Hepatocyte (in vitro differentiated cells): ENCODE results near the gene SH3PXD2A. TPM values are rescaled to one million over a fixed set of nuclear protein-coding genes. Genes with fewer than 3 reads are reported as not detected.

ENCODE experiments used
- DNase-seq: peaks from one replicate; pipeline ENCODE4 v3.0.0-alpha.2; 2016; ENCODE audit warnings: low spot score
- H2AFZ ChIP-seq: fragments of 200-600 bp; sonication (generic); 2 replicates; pipeline ENCODE4 v1.6.0; 2016; ENCODE audit warnings: antibody characterized with exemption, mild to moderate bottlenecking
- H3K27ac ChIP-seq: fragments of 200-600 bp; sonication (generic); 2 replicates; pipeline ENCODE4 v1.5.1; 2016; ENCODE audit warnings: mild to moderate bottlenecking
- H3K27me3 ChIP-seq: fragments of 200-600 bp; sonication (generic); 2 replicates; pipeline ENCODE4 v1.6.1; 2016
- H3K36me3 ChIP-seq: fragments of 200-600 bp; sonication (generic); replicated peaks from 2 replicates; pipeline ENCODE4 v1.5.1; 2016; ENCODE audit warnings: low read depth; ENCODE audit not compliant: insufficient read depth
- H3K4me1 ChIP-seq: fragments of 200-600 bp; sonication (generic); 2 replicates; pipeline ENCODE4 v1.5.1; 2016; ENCODE audit warnings: mild to moderate bottlenecking, moderate library complexity; ENCODE audit not compliant: insufficient read depth
- H3K4me2 ChIP-seq: fragments of 200-600 bp; sonication (generic); 2 replicates; pipeline ENCODE4 v1.6.0; 2016
- H3K4me3 ChIP-seq: fragments of 200-600 bp; sonication (generic); 2 replicates; pipeline ENCODE4 v1.5.1; 2016; ENCODE audit warnings: mild to moderate bottlenecking
- H3K79me2 ChIP-seq: fragments of 200-600 bp; sonication (generic); 2 replicates; pipeline ENCODE4 v1.6.0; 2017; ENCODE audit warnings: mild to moderate bottlenecking
- H3K9me2 ChIP-seq: fragments of 200-600 bp; sonication (generic); replicated peaks from 2 replicates; pipeline ENCODE4 v1.6.0; 2017; ENCODE audit warnings: mild to moderate bottlenecking; ENCODE audit not compliant: insufficient read depth
- H3K9me3 ChIP-seq: fragments of 200-600 bp; sonication (generic); 2 replicates; pipeline ENCODE4 v1.5.1; 2016; ENCODE audit warnings: low read depth, mild to moderate bottlenecking
- H4K20me1 ChIP-seq: fragments of 200-600 bp; sonication (generic); 2 replicates; pipeline ENCODE4 v1.6.0; 2016; ENCODE audit warnings: mild to moderate bottlenecking; ENCODE audit not compliant: insufficient read depth, poor library complexity, severe bottlenecking
- EZH2 ChIP-seq: fragments of 200-600 bp; sonication (generic); IDR thresholded peaks from 2 replicates; pipeline ENCODE4 v1.6.1; 2016; ENCODE audit warnings: antibody characterized with exemption, mild to moderate bottlenecking, borderline replicate concordance
- EZH2phosphoT487 ChIP-seq: fragments of 200-600 bp; sonication (generic); IDR thresholded peaks from one replicate; pipeline ENCODE4 v1.6.1; 2018; ENCODE audit warnings: antibody characterized with exemption, mild to moderate bottlenecking, low read depth, moderate library complexity; ENCODE audit not compliant: unreplicated experiment, severe bottlenecking
- WGBS: methylation state at CpG from one replicate; pipeline ENCODE4 v1.1.6; 2016; ENCODE audit warnings: low lambda C conversion rate; ENCODE audit errors: missing lambda C conversion rate; 5-methylcytosine and 5-hydroxymethylcytosine counted together
- polyA plus RNA-seq: library from polyadenylated mRNA; unstranded; fragments of >200 nt; fragmentation: Nextera tagmentation; extraction: Ambion mirVana; gene quantifications from 2 replicates; pipeline ENCODE4 v1.2.1, GENCODE V29; 2016
- total RNA-seq: library from RNA; depleted of rRNA; stranded (reverse); fragments of >200 nt; gene quantifications from 2 replicates; pipeline ENCODE4 v1.2.3, GENCODE V29; 2014
- TF ChIP-seq, protein P1 (sequence below): fragments of 200-600 bp; sonication (generic); IDR thresholded peaks from 2 replicates; pipeline ENCODE4 v1.5.1; 2016; ENCODE audit warnings: antibody characterized with exemption, mild to moderate bottlenecking; ENCODE audit not compliant: poor library complexity

Gene SH3PXD2A
- total and polyA plus RNA-seq, 2 experiments from 2014 or later = 8.4 to 13.6 TPM

DNA sequence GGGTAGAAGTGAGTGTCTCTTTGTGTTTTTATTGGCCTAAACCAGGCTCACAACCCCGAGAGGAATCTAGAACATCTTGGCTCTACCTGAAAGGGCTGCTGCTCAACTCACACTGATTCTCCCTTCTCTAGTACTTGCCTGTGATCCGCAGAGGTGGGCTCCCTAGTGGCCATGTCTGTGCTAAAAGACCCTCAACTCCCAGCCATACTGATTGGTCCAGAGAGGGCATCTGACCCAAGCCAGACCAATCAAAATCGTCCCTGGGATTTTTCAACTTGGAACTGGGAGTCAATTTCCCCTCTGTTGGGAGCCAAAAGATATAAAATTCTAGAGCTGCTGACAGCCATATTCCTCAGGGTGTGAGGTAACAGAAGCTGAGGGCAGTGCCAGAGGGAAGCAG is 55.3 kb downstream of the SH3PXD2A start:
- peak overlapping the region; percentile 84 for H3K27ac ChIP-seq

DNA sequence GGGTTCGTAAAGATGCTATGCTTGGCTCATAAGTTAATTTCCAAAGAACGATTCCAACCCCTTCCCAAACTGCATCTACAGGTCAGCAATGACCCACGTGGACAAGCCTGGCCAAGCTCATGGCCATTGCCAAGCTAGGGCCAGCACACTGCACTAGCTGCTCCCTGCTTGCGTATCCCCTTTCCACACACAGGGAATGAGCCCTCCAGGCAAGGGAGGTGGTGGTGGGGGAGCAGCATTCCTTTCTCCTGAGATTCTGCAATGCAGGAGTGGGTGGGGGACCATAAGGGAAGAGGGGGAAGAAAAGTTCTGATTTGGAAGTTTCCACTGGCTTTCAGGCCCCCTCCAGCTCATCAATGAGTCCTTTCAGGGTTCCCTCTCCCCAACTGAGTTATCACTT is 56.0 kb downstream of the SH3PXD2A start:
- no peaks in the 10 kb centered on the region for H3K36me3 ChIP-seq

More for the DNA sequence above, 55.3 kb downstream of the SH3PXD2A start:
- no peak overlapping the region for H3K4me3 ChIP-seq
- no peak overlapping the region for H2AFZ ChIP-seq
- H3K79me2 ChIP-seq = peaks cover 4% of the 10 kb centered on the region
- peaks cover 17% of the 10 kb centered on the region for H3K4me1 ChIP-seq
- H3K9me2 ChIP-seq = no peaks in the 10 kb centered on the region
- no peak for DNase-seq
- no peak overlapping the region for H3K4me2 ChIP-seq
- no peaks in the 10 kb centered on the region for H3K36me3 ChIP-seq
- no peak for TF ChIP-seq EZH2
- no peak for TF ChIP-seq EZH2phosphoT487
- TF ChIP-seq, protein P1, sequence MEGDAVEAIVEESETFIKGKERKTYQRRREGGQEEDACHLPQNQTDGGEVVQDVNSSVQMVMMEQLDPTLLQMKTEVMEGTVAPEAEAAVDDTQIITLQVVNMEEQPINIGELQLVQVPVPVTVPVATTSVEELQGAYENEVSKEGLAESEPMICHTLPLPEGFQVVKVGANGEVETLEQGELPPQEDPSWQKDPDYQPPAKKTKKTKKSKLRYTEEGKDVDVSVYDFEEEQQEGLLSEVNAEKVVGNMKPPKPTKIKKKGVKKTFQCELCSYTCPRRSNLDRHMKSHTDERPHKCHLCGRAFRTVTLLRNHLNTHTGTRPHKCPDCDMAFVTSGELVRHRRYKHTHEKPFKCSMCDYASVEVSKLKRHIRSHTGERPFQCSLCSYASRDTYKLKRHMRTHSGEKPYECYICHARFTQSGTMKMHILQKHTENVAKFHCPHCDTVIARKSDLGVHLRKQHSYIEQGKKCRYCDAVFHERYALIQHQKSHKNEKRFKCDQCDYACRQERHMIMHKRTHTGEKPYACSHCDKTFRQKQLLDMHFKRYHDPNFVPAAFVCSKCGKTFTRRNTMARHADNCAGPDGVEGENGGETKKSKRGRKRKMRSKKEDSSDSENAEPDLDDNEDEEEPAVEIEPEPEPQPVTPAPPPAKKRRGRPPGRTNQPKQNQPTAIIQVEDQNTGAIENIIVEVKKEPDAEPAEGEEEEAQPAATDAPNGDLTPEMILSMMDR = no peak
- no peaks in the 10 kb centered on the region for H4K20me1 ChIP-seq
- no peaks in the 10 kb centered on the region for H3K27me3 ChIP-seq
- H3K9me3 ChIP-seq = no peaks in the 10 kb centered on the region
- WGBS = 98% methylated on average over 3 of the region's 3 CpGs

DNA sequence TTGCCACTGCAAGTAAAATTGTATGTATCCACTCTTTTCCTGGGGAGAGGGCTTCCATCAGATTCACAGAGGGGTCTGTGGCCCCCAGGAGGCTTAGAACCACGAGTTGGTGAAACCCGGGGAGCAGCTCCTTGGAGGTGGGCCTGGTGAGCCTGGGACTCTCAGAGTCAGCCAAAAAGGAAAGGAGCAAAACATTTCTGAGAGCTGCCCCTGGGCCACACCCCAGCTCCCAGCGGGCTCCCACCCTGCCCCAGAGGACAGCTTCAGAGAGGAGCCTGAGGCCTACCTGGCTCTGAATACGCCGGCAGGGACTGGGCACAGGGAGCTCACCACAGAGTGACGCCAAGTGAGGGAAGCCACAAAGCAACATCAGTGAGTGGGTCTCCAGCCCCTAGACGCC is 56.9 kb downstream of the SH3PXD2A start:
- no peak for DNase-seq
- no peak overlapping the region for H3K4me2 ChIP-seq
- peaks cover 30% of the 10 kb centered on the region for H3K4me1 ChIP-seq
- TF ChIP-seq EZH2 = no peak
- TF ChIP-seq EZH2phosphoT487 = no peak
- TF ChIP-seq, protein P1 = no peak
- no peaks in the 10 kb centered on the region for H3K9me3 ChIP-seq
- H3K79me2 ChIP-seq = peaks cover 4% of the 10 kb centered on the region
- no peak overlapping the region for H3K4me3 ChIP-seq
- H4K20me1 ChIP-seq = no peaks in the 10 kb centered on the region
- H3K36me3 ChIP-seq = no peaks in the 10 kb centered on the region
- WGBS = 100% methylated on average over 7 of the region's 7 CpGs
- no peaks in the 10 kb centered on the region for H3K9me2 ChIP-seq
- no peak overlapping the region for H3K27ac ChIP-seq
- H3K27me3 ChIP-seq = no peaks in the 10 kb centered on the region
- H2AFZ ChIP-seq = no peak overlapping the region

More for the DNA sequence above, 56.0 kb downstream of the SH3PXD2A start:
- no peak overlapping the region for H3K27ac ChIP-seq
- no peaks in the 10 kb centered on the region for H3K27me3 ChIP-seq
- H3K4me1 ChIP-seq = peaks cover 25% of the 10 kb centered on the region
- H3K79me2 ChIP-seq = peaks cover 4% of the 10 kb centered on the region
- no peak overlapping the region for H3K4me2 ChIP-seq
- H3K9me2 ChIP-seq = no peaks in the 10 kb centered on the region
- no peak overlapping the region for H2AFZ ChIP-seq
- no peaks in the 10 kb centered on the region for H3K9me3 ChIP-seq
- no peak overlapping the region for H3K4me3 ChIP-seq
- TF ChIP-seq, protein P1 = no peak
- H4K20me1 ChIP-seq = no peaks in the 10 kb centered on the region
- no peak for DNase-seq
- 96% methylated on average over 4 of the region's 4 CpGs for WGBS

DNA sequence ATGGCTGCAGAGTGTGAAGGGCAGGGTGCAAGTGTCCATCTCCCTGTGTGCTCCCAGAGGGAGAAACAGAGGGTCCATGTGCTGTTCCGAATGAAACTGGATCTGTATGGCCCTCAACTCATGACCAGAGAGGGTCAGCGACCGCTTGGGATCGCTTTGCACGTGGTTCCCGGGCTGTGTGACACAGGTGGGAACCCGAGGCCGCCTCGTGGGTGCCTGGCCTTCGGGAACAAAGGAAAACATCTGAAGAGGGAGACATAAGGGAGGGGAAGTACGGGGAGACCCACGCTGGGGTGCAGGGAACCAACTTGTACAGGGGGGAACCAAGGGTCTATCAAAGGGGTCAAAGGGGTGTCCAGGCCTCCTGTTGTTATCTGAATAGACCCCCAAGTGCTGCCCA is 57.5 kb downstream of the SH3PXD2A start:
- no peaks in the 10 kb centered on the region for H4K20me1 ChIP-seq
- no peak overlapping the region for H3K4me2 ChIP-seq
- H3K4me1 ChIP-seq = peaks cover 36% of the 10 kb centered on the region
- no peak overlapping the region for H3K27ac ChIP-seq
- no peak overlapping the region for H3K4me3 ChIP-seq
- H3K27me3 ChIP-seq = no peaks in the 10 kb centered on the region
- peaks cover 4% of the 10 kb centered on the region for H3K79me2 ChIP-seq
- H3K36me3 ChIP-seq = no peaks in the 10 kb centered on the region
- no peaks in the 10 kb centered on the region for H3K9me2 ChIP-seq
- DNase-seq = no peak
- 97% methylated on average over 12 of the region's 12 CpGs for WGBS
- H2AFZ ChIP-seq = no peak overlapping the region
- H3K9me3 ChIP-seq = no peaks in the 10 kb centered on the region
- TF ChIP-seq, protein P1 = no peak
- TF ChIP-seq EZH2phosphoT487 (no peak), EZH2 (no peak)
